Thoracic aorta (tissue), 2 donors: ENCODE data around the gene SLC25A12. TPM values are rescaled to one million over a fixed set of nuclear protein-coding genes. Genes with fewer than 3 reads are reported as not detected.
"Not testable (repeated sequence)": the region's sequence is repeated elsewhere in the genome, so short reads cannot be mapped to it uniquely, and the experiment has no call there.

ENCODE experiments used
- ATAC-seq: fragments of 150-250 bp; one replicate; pipeline ENCODE4 v1.8.0; 2017; ENCODE audit warnings: low read depth; ENCODE audit not compliant: insufficient number of reproducible peaks, low FRiP score
- DNase-seq: peaks from one replicate; pipeline ENCODE4 v3.0.0-alpha.2; 2020; ENCODE audit warnings: low spot score
- H3K27ac ChIP-seq, 2 donors: fragments of 200-600 bp; sonication (generic); 1 replicate in 1 of 2; 2 replicates in 1 of 2; pipeline ENCODE4 v1.5.1; 2016; ENCODE audit warnings: mild to moderate bottlenecking in 2 of 2, moderate library complexity in 2 of 2
- H3K27me3 ChIP-seq: fragments of 200-600 bp; sonication (generic); replicated peaks from 2 replicates; pipeline ENCODE4 v1.6.0; 2016; ENCODE audit warnings: mild to moderate bottlenecking; ENCODE audit not compliant: insufficient read depth
- H3K36me3 ChIP-seq: fragments of 200-600 bp; sonication (generic); one replicate; pipeline ENCODE4 v1.5.1; 2016
- H3K4me1 ChIP-seq, 2 donors: fragments of 200-600 bp; sonication (generic); 1 replicate in 1 of 2; 2 replicates in 1 of 2; pipeline versions ENCODE4 v1.5.1 to v1.6.0; 2016; ENCODE audit warnings: low read depth in 2 of 2, mild to moderate bottlenecking in 1 of 2; ENCODE audit not compliant: control insufficient read depth in 1 of 2
- H3K4me3 ChIP-seq: fragments of 200-600 bp; sonication (generic); 2 replicates; pipeline ENCODE4 v1.5.1; 2016; ENCODE audit warnings: mild to moderate bottlenecking
- H3K9me3 ChIP-seq: fragments of 200-600 bp; sonication (generic); 2 replicates; pipeline ENCODE4 v1.5.1; 2016
- CTCF ChIP-seq: fragments of 200-600 bp; sonication (generic); IDR thresholded peaks from one replicate; pipeline ENCODE4 v1.5.1; 2019; ENCODE audit warnings: antibody characterized with exemption
- total RNA-seq, 2 donors: library from RNA; depleted of rRNA; stranded (reverse); fragments of >200 nt; gene quantifications; one replicate each; pipeline versions ENCODE4 v1.1.0 to v1.2.3, GENCODE V29; 2016

The SLC25A12 gene
- total RNA-seq, 2 donors from 2014 or later, result 27.2 to 39.3 TPM

- H3K9me3 ChIP-seq, result no peaks in the 10 kb centered on the region
- H3K27ac ChIP-seq, result no peak overlapping the region
- peaks cover 4 to 7% of the 10 kb centered on the region in 2 donors for H3K4me1 ChIP-seq
- no peaks in the 10 kb centered on the region for H3K36me3 ChIP-seq
- DNase-seq, result no peak
- no peak for TF ChIP-seq CTCF
- H3K27me3 ChIP-seq, result no peaks in the 10 kb centered on the region
- no peak overlapping the region for H3K4me3 ChIP-seq
- no peak for ATAC-seq
Measured at GRCh38 chr2:171902840-171903420, 8.9 kb upstream of the SLC25A12 start.

GRCh38 chr2:171899623-171900282, 5.7 kb upstream of the SLC25A12 start:
- ATAC-seq, DNase-seq, H3K27ac ChIP-seq, H3K27me3 ChIP-seq, H3K9me3 ChIP-seq, H3K4me3 ChIP-seq, H3K36me3 ChIP-seq: not testable (repeated sequence)
- peaks cover 8 to 18% of the 10 kb centered on the region in 2 donors for H3K4me1 ChIP-seq

DNA sequence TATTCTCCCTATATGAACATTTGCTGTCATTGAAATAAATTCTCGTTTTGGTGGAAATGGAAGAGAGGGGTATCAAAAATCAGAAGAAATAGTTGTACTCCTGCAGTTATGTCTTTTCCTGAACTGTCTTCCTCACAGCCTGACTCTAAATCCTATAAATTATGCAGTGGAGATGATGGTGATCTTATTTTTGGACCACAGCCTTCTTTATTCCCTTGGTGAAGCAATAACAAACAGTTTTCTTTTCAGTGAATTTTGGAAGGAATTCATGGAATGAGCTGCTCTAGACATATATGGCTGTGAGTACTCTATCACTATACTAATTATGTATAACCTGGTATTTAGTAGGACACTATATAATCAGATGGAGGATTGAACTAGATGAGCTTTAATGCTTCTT, 1.7 kb upstream of the SLC25A12 start:
- Histone ChIP-seq H3K27me3 (no peaks in the 10 kb centered on the region), H3K4me1 (peaks cover 13 to 36% of the 10 kb centered on the region in 2 donors), H3K4me3 (no peak overlapping the region), H3K36me3 (no peaks in the 10 kb centered on the region), H3K27ac (no peak overlapping the region), H3K9me3 (no peaks in the 10 kb centered on the region)
- no peak for DNase-seq
- ATAC-seq, result no peak
- no peak for TF ChIP-seq CTCF

GRCh38 chr2:171894612-171894947, 536 bp upstream of the SLC25A12 start:
- Histone ChIP-seq H3K4me3 (peak overlapping the region; percentile 79), H3K36me3 (no peaks in the 10 kb centered on the region), H3K4me1 (peaks cover 13 to 36% of the 10 kb centered on the region in 2 donors), H3K27ac (peak overlapping the region; percentile 67 to 70), H3K9me3 (no peaks in the 10 kb centered on the region), H3K27me3 (no peaks in the 10 kb centered on the region)
- ATAC-seq (no peak), DNase-seq (no peak)
- TF ChIP-seq CTCF, result no peak

- peak overlapping the region; percentile 67 to 70 for H3K27ac ChIP-seq
- TF ChIP-seq CTCF, result no peak
- ATAC-seq, result no peak
Measured at GRCh38 chr2:171893196-171893823, 734 bp downstream of the SLC25A12 start.

More at GRCh38 chr2:171893196-171893823, 734 bp downstream of the SLC25A12 start:
- no peaks in the 10 kb centered on the region for H3K27me3 ChIP-seq
- peak overlapping the region; percentile 79 for H3K4me3 ChIP-seq
- DNase-seq, result no peak
- no peaks in the 10 kb centered on the region for H3K36me3 ChIP-seq
- H3K4me1 ChIP-seq, result peaks cover 13 to 33% of the 10 kb centered on the region in 2 donors
- H3K9me3 ChIP-seq, result no peaks in the 10 kb centered on the region
